Measurements from ENCODE around the gene LAIR1.

The LAIR1 gene

DNA sequence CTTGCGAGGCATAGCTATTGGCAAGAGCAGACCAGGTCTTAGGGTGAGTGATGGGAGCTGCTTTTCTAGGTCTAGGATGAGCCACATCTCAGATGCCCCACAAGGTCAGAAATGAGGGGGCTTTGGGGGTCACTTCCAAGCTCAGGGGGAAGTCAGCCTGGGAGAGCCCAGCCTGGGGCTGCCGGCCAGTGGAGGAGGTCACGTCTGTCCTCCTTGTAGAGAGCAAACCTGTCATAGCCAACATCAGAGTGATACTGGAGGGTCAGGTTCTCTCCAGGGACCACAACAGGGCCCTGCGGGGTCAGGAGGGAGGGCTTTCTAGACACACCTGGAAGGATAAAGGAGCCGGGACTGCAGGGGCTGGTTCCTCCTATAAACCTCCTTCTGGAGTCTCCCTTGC lies 54.2 kb downstream of the LAIR1 start:
- no peak for DNase-seq (ENCODE audit: low spot score)
- TF ChIP-seq, protein P1, sequence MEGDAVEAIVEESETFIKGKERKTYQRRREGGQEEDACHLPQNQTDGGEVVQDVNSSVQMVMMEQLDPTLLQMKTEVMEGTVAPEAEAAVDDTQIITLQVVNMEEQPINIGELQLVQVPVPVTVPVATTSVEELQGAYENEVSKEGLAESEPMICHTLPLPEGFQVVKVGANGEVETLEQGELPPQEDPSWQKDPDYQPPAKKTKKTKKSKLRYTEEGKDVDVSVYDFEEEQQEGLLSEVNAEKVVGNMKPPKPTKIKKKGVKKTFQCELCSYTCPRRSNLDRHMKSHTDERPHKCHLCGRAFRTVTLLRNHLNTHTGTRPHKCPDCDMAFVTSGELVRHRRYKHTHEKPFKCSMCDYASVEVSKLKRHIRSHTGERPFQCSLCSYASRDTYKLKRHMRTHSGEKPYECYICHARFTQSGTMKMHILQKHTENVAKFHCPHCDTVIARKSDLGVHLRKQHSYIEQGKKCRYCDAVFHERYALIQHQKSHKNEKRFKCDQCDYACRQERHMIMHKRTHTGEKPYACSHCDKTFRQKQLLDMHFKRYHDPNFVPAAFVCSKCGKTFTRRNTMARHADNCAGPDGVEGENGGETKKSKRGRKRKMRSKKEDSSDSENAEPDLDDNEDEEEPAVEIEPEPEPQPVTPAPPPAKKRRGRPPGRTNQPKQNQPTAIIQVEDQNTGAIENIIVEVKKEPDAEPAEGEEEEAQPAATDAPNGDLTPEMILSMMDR (IDR thresholded peaks at IDR 0.05; ENCODE audit: extremely low read depth, missing control alignments), result no peak

DNA sequence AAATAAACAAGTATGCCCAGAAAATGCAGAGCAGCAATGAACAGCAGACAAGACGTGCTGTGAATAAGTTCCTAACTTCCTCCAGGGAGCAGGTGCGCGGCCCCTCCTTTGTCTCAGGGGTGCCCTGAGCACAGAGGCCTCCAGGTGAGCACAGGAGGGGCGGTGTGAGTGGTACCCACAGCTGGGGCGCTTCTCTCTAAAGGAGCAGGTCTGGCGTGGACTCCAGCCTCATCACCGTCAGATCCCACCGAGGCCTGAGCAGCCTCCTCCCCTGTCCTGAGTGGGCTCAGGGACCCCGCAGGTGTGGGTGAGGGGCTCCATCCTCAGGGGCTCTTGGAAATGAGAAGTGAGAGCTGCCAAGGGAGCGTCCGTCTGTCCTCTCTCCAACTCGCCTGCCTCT lies 54.9 kb downstream of the LAIR1 start:
- no peak for DNase-seq (ENCODE audit: low spot score)

DNA sequence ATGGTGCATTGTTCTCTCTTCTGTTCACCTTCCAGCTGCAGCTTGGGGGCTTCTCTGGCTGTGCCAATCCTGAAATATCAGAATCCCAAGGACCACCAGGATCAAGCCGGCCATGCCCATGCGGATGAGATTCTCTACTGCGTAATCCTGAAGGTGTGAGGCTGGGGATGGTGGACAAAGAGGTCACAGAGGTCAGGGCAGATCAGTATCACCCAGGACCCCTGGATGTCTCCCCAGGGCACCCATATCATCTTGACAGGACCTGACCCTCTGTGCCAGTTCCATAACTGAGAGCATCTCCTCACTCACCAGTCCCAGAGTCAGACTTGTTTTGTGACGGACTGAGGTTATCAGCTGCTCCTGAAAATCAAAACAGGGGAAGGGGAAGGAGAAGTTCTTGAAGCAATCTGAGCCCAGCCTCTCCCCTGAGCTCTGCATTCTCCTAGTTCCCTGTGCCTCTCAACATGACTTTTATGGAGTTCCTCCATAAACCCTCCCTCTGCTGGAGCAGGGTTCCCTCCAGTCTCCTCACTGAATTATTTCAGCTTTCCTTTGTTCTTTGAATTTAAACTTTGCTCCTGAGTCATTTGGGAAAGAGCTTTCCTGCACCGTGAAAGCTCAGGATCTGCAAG lies 57.2 kb downstream of the LAIR1 start:
- DNase-seq (ENCODE audit: low spot score), result no peak
- TF ChIP-seq, protein P1 (IDR thresholded peaks at IDR 0.05; ENCODE audit: extremely low read depth, missing control alignments), result no peak

More for the DNA sequence above, 54.9 kb downstream of the LAIR1 start:
- TF ChIP-seq, protein P1 (IDR thresholded peaks at IDR 0.05; ENCODE audit: extremely low read depth, missing control alignments), result no peak

DNA sequence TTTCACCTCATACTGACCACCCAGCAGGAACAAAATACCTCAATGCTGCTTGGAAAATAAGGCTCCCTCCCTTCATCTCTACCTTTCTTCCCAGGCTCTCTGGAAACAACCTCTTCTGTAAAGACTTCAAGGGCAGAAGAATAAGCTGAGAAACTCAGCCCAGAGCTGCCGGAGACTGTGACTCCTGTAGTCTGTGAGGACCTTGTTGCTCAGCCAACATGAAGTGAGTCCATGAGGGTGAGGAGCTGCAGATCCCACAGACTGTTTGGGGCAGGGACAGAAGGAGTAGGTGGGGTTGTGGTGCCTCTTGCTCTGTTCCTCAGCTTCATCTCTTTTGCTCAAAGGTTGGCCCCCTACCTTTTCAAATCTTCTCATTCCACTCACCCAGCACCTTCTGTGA lies 59.6 kb downstream of the LAIR1 start:
- no peak for DNase-seq (ENCODE audit: low spot score)
- TF ChIP-seq, protein P1 (IDR thresholded peaks at IDR 0.05; ENCODE audit: extremely low read depth, missing control alignments), result no peak

DNA sequence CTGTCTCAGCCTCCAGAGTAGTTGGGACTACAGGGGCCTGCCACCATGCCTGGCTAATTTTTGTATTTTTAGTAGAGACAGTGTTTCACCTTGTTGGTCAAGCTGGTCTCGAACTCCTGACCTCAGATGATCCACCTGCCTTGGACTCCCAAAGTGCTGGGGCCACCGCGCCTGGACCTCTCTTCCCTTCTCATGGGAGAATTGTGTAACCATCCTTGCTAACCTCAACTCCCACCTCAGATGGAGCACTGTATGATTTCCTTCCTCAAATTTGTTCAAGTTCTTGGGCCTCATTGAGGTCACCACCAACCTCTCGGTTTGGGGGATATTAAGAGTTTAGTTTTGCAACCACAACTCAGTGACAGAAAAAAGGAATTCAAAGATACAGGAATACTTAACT lies 62.5 kb downstream of the LAIR1 start:
- TF ChIP-seq, protein P1 (IDR thresholded peaks at IDR 0.05; ENCODE audit: extremely low read depth, missing control alignments), result no peak
- no peak for DNase-seq (ENCODE audit: low spot score)

Data from GM20000 (cell line).